ENCODE data around the gene ATF4. TPM values are rescaled to one million over a fixed set of nuclear protein-coding genes. Genes with fewer than 3 reads are reported as not detected.

ATF4 gene
- total RNA-seq, 1 experiment from 2014 or later = 177 TPM

DNA sequence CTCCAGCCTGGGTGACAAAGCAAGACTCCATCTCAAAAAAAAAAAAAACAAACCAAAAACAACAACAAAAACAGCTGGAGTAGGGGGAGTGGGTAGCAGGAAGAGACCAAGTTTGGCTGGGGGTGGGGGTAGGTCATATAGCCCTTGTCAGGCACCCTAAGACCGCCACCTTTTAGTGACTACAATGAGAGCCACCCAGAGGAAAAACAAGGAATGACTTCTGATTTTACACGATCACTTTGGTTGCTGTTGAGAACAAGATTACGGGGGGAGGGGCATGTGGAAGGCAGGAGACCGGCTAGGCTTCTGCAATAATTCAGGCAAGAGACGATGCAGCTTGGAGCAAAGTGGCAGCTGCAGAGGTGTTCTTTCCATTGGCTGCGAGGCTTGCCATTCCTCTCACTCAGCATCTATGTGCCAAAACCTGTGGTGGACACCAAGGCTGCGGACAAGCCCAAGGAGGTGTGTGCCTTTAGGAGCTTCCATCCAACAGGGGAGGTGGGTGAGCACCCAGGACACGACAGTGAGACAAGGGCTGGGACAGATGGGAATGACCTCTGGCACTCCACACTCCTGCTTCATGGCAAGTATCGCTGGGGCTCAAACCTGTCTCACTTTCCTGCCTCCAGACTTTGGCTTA lies 10.4 kb downstream of the ATF4 start:
- peak overlapping the region in 1 of 2 experiments; percentile 93; a peak in 2 of 4 replicates for H3K4me3 ChIP-seq (ENCODE audit: low read depth in 2 of 2, low read length in 2 of 2)

DNA sequence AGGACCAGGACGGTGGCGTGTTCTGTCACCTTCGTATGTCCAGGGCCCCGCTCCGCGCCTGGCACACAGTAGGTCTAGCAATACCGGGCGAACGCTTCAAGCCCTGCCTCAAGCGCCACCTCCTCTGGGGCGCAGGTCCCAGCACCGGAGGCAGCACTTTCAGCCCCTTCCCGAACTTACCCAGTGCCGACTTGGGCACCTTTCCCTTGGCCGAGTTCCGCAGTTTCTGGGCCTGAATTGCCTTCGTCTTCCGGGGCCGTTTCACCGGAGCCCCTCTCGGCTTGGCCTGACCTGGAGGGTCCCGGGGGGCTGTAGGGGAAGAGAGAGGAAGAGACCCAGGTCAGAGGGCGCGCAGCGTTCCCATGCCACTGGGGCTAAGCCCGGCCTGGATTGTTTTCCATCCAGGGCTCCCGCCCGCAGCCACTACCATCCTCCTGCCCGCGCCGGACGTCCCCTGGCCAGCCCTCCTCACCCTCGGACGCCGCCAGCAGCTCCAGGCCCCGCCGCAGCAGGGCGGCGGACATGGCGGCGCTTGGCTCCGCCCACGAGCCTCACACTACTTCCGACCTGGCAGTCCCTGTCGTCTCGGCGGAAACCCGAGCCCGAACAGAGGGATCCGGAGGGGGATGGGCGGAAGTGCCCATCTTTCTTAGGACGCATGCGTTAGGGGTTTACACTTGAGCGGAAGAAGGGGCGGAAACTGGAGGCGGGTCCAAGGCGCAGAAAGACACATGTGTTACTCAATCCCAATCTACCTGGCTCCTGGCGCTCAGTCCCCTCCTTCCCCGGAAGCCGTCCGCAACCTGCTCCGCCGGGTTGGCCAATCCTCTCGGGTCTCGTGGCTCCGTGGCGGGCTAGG lies 12.1 kb downstream of the ATF4 start, which contains the start of gene RPS19BP1:
TSS of gene RPS19BP1 (minus strand) at position 534 of the 859 bp plus-strand sequence. CDS start at position 524, 10 bp downstream.
- ChIA-PET CTCF (no interaction called here), POLR2A (no interaction called here)
- DNase-seq (ENCODE audit: low read depth, low spot score) = peak; percentile 97
- no TSS peak for BruUV-seq (replicated peaks)
- TF ChIP-seq, protein P1, sequence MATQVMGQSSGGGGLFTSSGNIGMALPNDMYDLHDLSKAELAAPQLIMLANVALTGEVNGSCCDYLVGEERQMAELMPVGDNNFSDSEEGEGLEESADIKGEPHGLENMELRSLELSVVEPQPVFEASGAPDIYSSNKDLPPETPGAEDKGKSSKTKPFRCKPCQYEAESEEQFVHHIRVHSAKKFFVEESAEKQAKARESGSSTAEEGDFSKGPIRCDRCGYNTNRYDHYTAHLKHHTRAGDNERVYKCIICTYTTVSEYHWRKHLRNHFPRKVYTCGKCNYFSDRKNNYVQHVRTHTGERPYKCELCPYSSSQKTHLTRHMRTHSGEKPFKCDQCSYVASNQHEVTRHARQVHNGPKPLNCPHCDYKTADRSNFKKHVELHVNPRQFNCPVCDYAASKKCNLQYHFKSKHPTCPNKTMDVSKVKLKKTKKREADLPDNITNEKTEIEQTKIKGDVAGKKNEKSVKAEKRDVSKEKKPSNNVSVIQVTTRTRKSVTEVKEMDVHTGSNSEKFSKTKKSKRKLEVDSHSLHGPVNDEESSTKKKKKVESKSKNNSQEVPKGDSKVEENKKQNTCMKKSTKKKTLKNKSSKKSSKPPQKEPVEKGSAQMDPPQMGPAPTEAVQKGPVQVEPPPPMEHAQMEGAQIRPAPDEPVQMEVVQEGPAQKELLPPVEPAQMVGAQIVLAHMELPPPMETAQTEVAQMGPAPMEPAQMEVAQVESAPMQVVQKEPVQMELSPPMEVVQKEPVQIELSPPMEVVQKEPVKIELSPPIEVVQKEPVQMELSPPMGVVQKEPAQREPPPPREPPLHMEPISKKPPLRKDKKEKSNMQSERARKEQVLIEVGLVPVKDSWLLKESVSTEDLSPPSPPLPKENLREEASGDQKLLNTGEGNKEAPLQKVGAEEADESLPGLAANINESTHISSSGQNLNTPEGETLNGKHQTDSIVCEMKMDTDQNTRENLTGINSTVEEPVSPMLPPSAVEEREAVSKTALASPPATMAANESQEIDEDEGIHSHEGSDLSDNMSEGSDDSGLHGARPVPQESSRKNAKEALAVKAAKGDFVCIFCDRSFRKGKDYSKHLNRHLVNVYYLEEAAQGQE (IDR thresholded peaks at IDR 0.05; ENCODE audit: insufficient read depth in 1 of 2, low read depth in 2 of 2, low read length in 1 of 2) = 0 out of 4 replicates have a peak, but pooled peaks of 1 of the 2 experiments have one; percentile 40
- TF ChIP-seq POLR2AphosphoS5 (IDR thresholded peaks at IDR 0.05; ENCODE audit: low read depth, low read length) = peak; percentile 78
- no peak for TF ChIP-seq SIN3A (IDR thresholded peaks at IDR 0.05; ENCODE audit: borderline replicate concordance, insufficient read depth, low read depth, low read length)
- Histone ChIP-seq H3K4me3 (ENCODE audit: low read depth in 2 of 2, low read length in 2 of 2) (peak within 1 kb of the TSS; percentile 93 to 94), H3K36me3 (ENCODE audit: control insufficient read depth, insufficient read depth, low read length) (peaks cover 4% of the 10 kb centered on the region; the same call in 1 of the 2 replicates), H3K27ac (ENCODE audit: low read length) (peak within 1 kb of the TSS; percentile 93), H3K9me3 (ENCODE audit: control insufficient read depth, insufficient read depth, low read depth, low read length) (no peaks in the 10 kb centered on the region), H3K27me3 (ENCODE audit: control insufficient read depth, insufficient read depth, low read length) (no peaks in the 10 kb centered on the region), H3K4me1 (ENCODE audit: control insufficient read depth, insufficient read depth, low read length) (peaks cover 49% of the 10 kb centered on the region)
- peak; percentile 89 for ATAC-seq
- intact Hi-C loops (cut with micrococcal nuclease; ENCODE audit: unreplicated experiment) = loop anchor here (5.0 kb wide), 1 partner anchor 35 kb away; no protein-coding TSS in a partner anchor
- in situ Hi-C loops (cut with HindIII; ENCODE audit: low pct_unique_long_range_greater_than_20kb, low sequenced_read_pairs) = no loop called here

More for the DNA sequence above, 10.4 kb downstream of the ATF4 start:
- peak overlapping the region; percentile 93 for H3K27ac ChIP-seq (ENCODE audit: low read length)
- POLR2A ChIA-PET = interaction anchor here (0.7 kb wide), 1 partner anchor 10 kb away, joined by 4 read pairs; the partner anchor contains the start of gene ATF4
- no peaks in the 10 kb centered on the region for H3K9me3 ChIP-seq (ENCODE audit: control insufficient read depth, insufficient read depth, low read depth, low read length)
- in situ Hi-C loops (cut with HindIII; ENCODE audit: low pct_unique_long_range_greater_than_20kb, low sequenced_read_pairs) (no loop called here), intact Hi-C loops (cut with micrococcal nuclease; ENCODE audit: unreplicated experiment) (loop anchor here (5.0 kb wide), 1 partner anchor 34 kb away; no protein-coding TSS in a partner anchor)
- DNase-seq (ENCODE audit: low read depth, low spot score) (no peak), ATAC-seq (no peak)
- H3K27me3 ChIP-seq (ENCODE audit: control insufficient read depth, insufficient read depth, low read length) = no peaks in the 10 kb centered on the region
- H3K36me3 ChIP-seq (ENCODE audit: control insufficient read depth, insufficient read depth, low read length) = peaks cover 4% of the 10 kb centered on the region; the same call in 1 of the 2 replicates
- no peak for TF ChIP-seq POLR2AphosphoS5 (IDR thresholded peaks at IDR 0.05; ENCODE audit: low read depth, low read length)
- no peak for TF ChIP-seq TCF7L2 (IDR thresholded peaks at IDR 0.05; ENCODE audit: low read depth, low read length)
- TF ChIP-seq, protein P1 (IDR thresholded peaks at IDR 0.05; ENCODE audit: insufficient read depth in 1 of 2, low read depth in 2 of 2, low read length in 1 of 2) = no peak
- TF ChIP-seq, protein P2, sequence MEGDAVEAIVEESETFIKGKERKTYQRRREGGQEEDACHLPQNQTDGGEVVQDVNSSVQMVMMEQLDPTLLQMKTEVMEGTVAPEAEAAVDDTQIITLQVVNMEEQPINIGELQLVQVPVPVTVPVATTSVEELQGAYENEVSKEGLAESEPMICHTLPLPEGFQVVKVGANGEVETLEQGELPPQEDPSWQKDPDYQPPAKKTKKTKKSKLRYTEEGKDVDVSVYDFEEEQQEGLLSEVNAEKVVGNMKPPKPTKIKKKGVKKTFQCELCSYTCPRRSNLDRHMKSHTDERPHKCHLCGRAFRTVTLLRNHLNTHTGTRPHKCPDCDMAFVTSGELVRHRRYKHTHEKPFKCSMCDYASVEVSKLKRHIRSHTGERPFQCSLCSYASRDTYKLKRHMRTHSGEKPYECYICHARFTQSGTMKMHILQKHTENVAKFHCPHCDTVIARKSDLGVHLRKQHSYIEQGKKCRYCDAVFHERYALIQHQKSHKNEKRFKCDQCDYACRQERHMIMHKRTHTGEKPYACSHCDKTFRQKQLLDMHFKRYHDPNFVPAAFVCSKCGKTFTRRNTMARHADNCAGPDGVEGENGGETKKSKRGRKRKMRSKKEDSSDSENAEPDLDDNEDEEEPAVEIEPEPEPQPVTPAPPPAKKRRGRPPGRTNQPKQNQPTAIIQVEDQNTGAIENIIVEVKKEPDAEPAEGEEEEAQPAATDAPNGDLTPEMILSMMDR (IDR thresholded peaks at IDR 0.05) = peak; percentile 59
- no peak for TF ChIP-seq SIN3A (IDR thresholded peaks at IDR 0.05; ENCODE audit: borderline replicate concordance, insufficient read depth, low read depth, low read length)
- BruUV-seq (replicated peaks) = no TSS peak
- peaks cover 49% of the 10 kb centered on the region for H3K4me1 ChIP-seq (ENCODE audit: control insufficient read depth, insufficient read depth, low read length)
- CTCF ChIA-PET = interaction anchor here (0.6 kb wide), 2 partner anchors 225 to 233 kb away, joined by 3 read pairs; no protein-coding TSS in a partner anchor

Data from Panc1 (cell line).